Measurements from ENCODE around the gene GARRE1.
"Not testable (repeated sequence)": the region's sequence is repeated elsewhere in the genome, so short reads cannot be mapped to it uniquely, and the experiment has no call there.

DNA sequence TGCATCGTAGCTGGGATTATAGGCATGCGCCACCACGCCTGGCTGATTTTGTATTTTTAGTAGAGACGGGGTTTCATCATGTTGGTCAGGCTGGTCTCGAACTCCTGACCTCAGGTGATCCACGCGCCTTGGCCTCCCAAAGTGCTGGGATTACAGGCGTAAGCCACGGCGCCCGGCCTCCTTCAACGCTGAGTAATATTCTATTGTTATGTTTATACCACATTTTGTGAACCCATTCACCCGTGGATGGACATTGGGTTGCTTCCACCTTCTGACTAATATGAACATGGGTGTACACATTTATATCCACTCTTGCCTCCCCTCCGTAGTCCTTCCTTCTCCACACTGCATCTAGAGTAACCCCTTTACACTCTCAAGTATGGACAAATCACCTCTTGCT, 1.2 kb upstream of the GARRE1 start:
- TF ChIP-seq, protein P1, sequence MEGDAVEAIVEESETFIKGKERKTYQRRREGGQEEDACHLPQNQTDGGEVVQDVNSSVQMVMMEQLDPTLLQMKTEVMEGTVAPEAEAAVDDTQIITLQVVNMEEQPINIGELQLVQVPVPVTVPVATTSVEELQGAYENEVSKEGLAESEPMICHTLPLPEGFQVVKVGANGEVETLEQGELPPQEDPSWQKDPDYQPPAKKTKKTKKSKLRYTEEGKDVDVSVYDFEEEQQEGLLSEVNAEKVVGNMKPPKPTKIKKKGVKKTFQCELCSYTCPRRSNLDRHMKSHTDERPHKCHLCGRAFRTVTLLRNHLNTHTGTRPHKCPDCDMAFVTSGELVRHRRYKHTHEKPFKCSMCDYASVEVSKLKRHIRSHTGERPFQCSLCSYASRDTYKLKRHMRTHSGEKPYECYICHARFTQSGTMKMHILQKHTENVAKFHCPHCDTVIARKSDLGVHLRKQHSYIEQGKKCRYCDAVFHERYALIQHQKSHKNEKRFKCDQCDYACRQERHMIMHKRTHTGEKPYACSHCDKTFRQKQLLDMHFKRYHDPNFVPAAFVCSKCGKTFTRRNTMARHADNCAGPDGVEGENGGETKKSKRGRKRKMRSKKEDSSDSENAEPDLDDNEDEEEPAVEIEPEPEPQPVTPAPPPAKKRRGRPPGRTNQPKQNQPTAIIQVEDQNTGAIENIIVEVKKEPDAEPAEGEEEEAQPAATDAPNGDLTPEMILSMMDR (IDR thresholded peaks at IDR 0.05; ENCODE audit: poor library complexity, severe bottlenecking): not testable (repeated sequence)
- not testable (repeated sequence) for TF ChIP-seq SMC3 (conservative IDR thresholded peaks at IDR 0.05; ENCODE audit: poor library complexity); POLR2AphosphoS5 (IDR thresholded peaks at IDR 0.05); MXI1 (conservative IDR thresholded peaks at IDR 0.05; ENCODE audit: poor library complexity, severe bottlenecking); TAF1 (IDR thresholded peaks at IDR 0.05; ENCODE audit: low read depth)
